Stimulated activated naive CD4-positive, alpha-beta T cell treated with Interleukin-2 at 50 U/mL for 16 hours (primary cell): ENCODE results near the gene PSMD13.

Experiments
- DNase-seq: peaks from one replicate; lab custom pipeline; 2025; lab: John Stamatoyannopoulos, UW

Gene PSMD13

DNA sequence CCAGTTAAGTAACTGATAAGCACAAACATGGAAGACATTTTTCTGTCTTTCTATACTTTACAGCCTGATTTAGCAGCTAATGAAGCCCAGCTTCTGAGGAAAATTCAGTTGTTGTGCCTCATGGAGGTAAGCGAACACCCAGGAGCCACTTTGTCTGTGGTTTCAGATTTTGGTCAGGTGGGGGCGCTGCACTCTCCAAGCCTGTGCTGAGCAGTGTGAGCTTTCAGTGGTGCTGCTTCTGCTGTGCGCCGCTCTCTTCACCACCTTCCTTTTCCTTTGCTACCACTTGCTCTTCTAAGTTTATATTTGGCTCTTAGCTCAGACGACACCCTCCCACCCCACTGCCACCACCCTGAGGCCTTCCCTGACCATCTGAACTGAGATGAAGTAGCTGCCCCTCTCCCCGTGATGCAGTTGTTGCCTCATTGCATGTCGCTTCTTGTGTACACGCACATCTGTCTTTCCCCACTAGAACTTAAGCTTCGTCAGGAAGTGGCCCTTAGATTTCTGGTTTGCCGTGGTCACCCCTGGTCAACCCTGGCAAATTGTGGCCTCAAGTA, 14.0 kb downstream of the PSMD13 start:
- DNase-seq, result peak; percentile 72

DNA sequence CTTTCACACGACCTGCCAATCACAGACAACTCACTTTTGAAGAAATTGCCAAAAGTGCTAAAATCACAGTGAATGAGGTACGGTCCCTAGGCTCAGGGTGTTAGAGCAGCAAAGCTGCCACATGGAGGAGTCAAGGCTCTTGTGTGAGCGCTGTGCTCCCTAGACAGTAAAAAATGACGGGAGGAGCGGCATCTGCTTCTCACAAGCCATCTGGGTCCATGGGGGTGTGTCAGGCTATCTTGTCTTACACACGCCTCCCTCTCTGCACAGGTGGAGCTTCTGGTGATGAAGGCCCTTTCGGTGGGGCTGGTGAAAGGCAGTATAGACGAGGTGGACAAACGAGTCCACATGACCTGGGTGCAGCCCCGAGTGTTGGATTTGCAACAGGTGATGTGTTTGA, 14.8 kb downstream of the PSMD13 start:
- no peak for DNase-seq

DNA sequence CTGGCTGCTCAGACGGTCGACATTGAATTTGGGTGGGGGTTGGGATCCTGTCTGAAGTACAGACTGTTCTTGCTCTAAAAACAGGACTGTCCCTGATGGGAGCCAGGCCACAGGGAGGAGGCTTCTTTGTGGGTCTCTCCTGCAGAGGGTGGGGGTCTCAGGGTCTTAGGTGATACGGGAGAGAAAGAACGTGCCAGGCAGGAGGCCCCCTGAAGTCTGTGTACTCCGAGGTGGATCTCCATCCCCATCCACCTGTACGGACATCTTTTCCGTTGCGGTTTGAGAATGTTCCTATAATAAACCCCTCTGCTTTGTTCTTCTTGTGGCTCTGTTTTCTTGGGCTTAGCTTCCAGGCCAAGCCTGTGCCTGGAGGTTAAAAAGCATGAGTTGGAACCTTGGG, 15.9 kb downstream of the PSMD13 start:
- DNase-seq, result no peak

DNA sequence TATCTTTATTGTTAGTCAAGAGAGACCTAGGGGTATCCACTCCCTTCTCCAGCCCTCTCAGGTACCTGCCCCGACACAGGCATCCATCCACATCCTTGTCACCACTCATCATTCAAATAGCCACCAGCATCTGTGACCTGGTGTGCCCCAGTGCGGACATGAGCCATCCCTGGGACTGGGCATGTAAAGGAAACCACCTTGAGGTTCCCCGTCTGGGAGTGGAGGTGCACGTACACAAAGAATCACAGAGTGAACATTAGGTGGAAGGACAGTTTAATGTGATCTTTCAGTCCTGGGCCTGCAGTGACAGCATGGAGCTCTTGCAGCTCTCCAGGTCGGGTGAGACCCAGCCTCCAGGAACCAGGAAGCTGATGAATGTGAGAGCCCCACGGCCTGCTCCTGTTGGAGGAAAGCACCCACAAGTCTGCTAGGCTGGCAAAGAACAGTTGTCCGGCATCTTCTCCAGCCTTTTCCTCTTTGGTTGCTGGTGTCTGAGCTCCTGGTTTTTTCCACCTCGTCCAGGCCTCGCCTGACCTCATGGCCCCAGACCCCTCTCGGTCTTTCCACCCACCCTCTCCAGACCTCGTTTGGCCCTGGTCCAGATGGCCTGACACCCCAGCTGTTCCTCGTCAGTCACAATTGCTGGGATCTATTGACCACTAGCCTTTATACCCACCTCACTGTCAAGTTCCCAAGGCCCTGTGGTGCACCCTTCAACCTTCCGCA, 16.5 kb downstream of the PSMD13 start:
- DNase-seq, result no peak

DNA sequence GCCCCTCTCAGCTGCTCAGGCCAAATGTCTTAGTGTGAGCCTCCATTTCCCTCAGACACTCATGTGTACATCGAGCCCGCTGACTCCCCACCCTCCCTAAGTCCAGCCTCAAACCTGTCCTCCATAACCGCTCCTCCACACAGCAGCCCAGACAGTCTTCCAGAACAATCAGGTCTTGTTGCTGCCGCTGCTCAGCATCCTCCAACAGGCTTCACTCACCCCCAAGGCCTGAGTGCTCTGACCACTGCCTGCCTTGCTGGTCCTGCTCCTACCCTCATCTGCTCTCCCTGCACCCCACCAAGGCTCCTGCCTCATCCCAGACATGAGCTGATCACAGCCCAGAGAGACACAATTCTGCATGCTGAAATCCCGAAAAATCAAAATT, 17.1 kb downstream of the PSMD13 start:
- DNase-seq, result no peak

DNA sequence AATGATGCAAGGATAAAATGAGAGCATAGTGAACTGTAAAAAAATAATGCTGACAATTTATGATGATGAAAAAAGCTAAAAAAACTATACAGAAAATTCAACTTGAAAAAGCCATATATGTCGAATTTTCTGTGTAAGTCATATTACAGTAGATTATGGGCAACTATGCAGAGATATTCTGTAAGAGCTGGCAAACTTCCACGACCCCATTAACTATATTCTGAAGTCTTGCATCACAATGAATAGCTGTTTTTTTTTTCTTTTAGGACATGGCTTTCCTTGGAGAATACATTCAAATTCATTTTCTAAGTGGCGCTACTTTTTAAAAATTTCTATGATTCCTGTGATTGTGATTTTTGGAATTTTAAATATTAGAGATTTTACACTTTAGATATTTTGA, 18.4 kb downstream of the PSMD13 start:
- DNase-seq, result no peak

DNA sequence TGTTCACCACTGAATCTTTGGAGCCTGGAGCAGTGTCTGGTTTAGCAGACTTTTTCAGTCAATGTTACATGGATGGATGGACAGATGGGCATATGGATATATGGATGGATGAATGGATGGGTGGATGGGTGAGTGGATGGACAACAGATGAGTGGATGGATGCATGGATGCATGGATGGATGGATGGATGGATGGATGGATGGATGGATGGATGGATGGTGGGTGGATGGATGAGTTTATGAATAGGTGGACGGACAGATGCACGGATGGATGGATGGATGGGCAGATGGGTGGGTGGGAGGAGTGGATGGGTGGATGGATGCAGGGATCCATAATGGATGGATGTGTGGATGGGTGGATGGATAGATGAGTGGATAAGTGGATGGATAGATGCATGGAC, 19.0 kb downstream of the PSMD13 start:
- DNase-seq, result no peak

DNA sequence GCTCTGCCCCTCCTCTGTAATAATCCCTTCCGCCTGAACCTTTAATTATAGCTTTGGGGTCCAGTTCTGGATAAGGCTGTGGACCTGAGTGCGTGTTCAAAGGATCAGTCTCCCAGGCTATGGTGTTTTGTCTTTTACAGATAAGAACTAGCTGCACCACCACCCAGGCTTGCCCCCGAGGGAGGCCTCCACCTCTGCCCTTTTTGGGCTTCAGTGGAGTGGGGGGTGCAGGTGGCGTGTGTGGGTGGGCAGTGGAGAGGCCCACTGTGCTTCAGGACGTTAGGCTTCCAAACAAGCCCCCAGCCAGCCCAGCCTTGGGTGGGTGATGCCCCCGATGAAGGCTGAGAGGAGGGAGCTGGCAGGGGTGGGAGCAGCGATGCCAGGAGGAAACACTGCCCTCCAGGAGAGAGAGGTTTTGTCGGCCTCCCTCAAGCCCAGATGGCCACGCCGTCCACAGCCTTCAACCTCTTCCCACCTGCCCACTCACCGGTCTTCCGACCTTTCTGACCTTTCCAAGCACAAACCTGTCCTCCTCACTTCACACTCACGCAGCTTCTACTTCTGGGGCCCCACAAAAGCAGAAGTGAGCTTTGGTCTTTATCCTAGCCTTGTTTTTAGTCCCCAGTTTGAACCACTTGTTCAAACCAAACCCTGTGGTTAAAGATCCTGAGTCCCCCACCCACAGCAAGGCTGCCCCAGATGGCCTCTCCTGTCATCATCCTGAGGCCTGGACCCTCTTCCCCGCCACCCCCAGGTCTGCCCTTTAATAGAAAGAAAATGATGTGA, 20.4 kb downstream of the PSMD13 start:
- no peak for DNase-seq

DNA sequence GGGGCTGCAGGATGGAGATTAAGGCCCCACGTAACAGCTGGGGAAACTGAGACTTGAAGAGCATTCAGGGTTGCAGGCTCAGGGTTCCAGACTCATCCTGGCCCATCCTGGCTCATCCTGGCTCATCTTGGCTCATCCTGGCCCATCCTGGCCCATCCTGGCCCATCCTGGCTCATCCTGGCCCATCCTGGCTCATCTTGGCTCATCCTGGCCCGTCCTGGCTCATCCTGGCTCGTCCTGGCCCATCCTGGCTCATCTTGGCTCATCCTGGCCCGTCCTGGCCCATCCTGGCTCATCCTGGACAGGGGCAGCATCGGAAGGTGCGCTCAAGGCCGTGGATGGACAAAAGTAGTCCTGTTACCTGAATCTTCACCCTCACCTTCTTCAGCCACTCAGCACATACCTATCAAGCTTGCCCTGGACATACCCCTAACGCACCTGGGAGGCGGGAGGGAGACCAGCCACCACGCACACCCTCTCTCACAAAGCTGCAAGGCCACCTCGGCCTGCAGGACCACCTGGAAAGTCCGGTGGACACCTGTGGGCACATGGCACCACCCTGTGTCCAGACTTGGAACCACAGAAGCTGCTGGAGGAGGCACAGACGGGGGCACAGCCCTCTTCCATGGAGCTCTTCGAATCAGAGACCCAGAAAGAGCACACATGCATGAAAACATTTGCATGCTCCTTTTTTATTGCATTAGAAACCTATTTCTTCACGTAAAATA, 21.2 kb downstream of the PSMD13 start:
- DNase-seq, result no peak

DNA sequence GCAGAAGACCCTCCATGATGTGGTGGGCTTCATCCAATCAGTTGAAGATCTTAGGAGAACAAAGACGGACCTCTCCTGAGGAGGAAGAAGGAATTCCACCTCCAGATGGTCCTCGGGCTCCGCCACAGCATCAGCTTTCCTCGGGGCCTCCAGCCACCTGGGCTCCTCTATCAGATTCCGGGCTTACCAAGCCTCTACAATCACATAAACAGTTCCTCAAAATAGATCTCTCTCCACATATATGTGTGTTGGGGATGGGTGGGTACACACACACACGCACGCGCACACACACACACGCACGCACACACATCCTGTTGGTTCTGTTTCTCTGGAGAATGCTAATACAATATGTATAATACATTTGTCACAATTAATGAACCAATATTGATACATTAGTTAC, 22.6 kb downstream of the PSMD13 start:
- no peak for DNase-seq

DNA sequence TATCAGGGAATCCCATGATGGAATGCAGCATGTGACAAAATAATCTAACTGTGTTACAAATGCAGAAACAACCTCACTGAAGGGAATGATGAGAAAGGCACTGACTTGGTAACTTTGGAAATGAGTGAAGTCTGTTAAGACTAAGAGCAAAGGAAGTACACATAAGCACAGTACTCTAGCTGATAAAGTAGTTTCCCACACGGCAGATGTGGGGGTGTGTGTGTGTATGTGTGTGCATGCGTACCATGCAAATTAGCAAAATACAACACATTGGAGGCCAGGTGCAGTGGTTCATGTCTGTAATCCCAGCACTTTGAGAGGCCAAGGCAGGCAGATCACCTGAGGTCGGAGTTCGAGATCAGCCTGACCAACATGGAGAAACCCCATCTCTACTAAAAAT, 24.8 kb downstream of the PSMD13 start:
- DNase-seq, result no peak

DNA sequence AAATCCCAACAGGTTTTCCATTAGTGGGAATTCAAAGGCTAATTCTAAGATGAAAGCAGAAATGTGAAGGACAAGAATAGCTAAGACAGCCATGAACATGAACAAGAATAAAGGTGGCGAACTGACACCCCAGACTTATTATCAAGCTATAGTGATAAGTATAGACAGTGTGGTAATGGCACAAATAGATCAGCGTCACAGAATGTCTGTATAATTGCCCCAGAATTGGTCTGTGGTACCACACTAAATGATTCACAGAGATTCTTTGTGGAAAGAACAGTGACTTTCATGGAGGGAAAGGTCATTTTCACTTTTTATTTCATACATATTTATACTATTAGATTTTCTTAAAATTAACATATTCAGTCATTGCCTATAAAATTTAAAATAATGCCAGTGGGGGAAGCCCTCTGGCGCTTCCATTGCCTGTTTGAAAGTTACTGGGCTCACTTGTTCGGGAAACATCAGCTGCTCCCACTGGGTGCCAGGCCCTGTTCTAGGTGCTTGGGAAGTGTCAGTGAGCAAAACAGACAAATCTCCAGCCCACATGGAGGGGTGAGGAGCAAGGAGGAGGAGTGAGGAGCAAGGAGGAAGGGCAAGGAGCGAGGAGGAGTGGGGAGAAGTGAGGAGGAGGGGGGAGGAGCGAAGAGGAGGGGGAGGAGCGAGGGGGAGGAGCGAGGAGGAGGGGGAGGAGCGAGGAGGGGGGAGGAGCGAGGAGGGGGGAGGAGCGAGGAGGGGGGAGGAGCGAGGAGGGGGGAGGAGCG, 30.1 kb downstream of the PSMD13 start:
- DNase-seq, result peak; percentile 57

DNA sequence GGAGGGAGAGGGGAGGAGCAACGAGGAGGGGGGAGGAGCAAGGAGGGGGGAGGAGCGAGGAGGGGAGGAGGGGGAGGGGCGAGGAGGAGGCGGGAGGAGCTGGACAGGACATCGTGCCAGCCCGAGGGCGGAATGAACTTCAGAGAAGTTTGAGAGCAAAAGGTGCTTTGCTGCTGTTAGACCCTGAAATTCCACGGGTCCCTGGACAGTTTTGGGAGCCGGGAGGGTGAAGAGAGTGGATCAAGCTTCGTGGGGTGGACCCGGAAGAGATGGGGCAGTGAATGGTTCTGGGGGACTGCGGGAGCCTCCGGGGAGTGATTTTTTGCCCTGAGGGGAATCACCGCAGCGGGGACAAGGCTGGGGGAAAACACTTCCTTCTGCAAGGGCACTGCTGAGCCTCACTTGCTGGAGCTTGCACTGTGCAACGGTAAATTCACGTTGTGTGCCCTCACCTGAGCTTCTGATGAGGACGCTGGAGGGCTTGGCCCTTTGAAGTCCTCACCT, 30.8 kb downstream of the PSMD13 start:
- peak; percentile 57 for DNase-seq

DNA sequence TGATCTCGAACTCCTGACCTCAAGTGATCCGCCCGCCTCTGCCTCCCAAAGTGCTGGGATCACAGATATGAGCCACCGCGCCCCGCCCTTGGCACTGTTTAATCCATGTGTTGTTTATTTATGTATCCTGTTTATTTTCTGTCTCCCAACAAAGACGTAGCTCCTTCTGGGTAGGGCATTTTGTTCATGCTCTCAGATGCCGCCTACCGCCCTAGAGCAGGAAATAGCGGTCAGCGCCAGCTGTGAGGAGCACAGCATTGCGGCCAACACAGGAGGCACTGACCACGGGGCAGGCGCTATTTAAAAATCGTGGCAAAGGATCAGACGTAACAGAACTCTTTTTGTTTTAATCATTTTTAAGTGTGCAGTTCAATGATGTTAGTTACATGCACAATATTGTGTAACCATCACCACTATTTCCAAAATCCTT, 32.0 kb downstream of the PSMD13 start:
- DNase-seq, result peak; percentile 36

DNA sequence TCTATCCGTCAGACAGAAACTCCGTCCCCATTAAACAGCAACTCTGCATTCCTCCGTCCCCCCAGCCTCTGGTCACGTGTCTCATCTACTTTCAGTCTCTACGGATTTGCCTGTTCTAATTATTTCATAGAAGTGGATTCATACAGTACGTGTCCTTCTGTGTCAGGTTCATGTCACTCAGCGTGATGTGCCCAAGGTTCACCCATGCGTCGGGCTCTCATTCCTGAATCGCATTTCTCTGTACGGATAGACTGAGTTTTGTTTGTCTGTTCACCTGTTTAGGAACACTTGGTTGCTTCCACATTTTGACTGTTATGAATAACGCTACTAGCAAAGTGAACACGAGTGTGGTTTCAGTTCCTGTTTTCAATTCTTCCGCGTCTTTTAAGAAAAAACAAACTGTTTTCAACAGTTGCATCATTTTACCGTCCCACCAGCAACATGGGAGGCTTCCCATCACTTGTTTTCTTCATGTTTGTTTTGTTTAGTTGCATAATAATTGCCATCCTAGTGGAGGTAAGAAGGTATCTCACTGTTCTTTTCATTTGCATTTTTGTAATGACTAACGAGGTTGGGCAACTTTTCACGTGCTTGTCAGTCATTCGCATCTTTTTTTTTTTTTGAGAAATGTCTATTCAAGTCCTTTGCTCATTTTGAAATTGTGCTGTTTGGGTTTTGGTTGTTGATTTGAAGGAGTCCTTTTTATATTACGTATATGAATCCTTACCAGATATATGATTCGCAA, 32.5 kb downstream of the PSMD13 start:
- peak; percentile 65 for DNase-seq

DNA sequence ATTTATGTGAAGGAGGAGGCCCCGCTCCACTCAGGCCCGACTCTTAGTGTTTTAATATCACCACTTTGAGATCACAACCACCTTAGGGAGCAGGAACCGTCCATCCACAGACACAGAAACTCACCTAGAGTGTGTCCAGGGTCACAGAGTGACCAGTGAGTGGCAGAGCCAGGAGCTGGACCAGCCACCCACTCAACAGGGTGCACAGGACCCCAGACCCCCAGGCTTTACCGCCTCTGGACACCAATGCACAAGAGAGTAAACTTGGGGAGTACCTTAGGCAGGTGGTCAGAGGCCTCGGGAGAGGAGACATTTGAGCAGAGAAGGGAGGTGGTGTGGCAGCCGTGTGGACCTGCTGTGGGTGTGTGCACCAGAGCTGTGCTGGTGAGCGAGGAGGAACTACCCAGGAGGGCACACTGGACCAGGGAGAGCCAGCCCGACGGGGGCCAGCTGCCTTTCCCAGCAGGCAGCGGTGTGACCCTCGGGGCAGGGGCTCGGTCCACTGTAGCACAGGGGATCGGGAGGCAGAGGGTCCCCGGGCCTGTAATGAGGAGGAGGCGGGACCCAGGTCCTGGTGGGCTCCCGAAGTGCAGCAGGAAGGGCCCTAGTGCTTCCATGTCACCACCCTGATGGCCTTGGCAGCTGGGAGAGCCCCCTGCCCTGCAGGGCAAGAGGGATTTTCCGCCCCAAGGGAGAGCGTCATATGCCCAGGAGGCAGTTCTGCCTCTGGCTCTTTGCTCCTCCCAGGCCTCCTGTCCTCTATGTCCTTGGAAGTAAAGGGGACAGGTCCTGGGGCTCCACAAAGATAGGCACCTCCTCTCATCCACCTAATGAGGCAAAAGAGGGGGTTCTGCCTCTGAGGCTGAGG, 33.9 kb downstream of the PSMD13 start:
- no peak for DNase-seq

DNA sequence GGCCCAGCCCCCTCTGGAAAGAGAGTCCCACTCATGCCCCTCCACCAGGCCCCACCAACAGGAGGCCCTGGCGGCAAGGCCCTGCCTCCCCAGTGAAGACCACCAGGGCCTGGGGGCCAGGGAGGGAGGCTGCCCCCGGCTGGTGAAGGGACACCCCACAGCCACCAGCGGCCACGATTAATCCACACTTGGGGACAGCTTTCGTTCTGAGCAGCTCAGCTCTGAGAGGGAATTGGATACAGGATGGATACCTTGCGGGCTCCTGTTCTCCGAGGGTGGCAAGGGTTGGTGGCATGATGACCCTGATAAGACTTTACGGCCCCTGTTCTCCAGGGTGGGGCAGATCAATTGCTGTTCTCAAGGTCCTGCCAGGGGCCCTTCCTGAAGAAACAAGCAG, 34.5 kb downstream of the PSMD13 start:
- DNase-seq, result no peak

DNA sequence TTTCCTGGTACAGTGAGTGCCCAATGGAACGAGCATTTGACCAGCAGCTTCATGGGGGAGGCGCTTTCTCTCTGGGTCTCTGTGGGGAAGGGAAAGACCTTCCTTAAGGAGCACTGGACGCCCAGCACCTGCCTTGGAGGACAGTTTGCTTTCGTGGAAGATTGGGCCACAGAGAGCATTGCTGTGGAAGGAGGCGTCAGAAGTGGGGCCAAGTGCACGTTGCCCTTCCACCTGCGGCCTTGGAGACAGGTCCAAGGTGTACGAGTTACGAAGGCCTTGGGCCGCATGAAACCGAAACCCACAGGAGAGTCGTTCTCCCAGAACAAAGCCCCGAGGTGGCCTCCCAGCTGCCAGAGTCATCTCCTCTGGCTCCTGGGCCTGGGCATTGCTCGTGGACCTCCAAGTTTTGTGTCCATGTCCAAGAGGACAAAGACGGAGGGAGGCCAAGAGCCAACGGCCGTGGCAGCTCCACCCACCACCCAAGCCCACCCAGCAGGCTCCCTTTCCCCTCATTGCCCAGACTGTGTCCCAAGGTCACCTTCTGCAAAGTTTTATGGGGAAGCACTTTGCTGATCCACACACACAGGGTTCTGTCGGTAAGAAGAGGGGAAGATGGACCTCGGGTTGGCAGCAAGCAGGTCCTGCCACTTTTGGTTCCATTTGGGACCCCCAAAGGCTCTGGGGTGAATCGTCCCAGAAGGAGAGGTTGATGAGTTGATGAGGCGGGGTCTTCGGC, 35.6 kb downstream of the PSMD13 start:
- no peak for DNase-seq

DNA sequence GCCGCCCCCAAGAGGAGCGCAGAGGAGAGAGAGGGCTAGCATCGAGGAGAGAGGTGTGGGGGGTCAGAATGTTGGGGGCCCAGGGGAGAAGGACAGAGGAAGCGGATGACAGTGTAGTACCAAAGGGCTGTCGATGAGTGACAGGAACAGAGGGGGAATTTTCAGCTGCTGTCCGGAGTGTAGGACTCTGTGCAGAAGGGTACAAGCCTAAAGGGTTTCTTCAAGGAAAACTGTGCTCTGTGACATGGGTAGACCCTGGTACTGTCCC, 36.1 kb downstream of the PSMD13 start:
- DNase-seq, result no peak

DNA sequence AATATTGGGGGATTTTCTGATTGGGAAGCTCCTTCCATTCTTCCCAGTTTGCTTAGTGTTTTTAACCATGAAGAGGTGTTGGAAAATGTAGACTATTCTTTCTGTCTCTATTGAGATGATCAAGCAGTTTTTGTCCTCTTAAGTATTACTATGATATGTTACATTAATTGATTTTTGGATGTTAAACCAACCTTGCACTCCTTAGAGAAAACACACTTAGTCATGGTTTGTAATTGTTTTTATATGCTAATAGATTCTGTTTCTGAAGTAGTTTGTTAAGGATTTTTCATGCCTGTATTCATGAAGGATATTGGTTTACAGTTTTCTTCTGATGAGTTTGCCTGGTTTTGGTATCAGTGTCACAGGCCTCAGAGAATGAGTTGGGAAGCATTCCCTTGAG, 39.4 kb downstream of the PSMD13 start:
- no peak for DNase-seq
